K562 (cell line): ENCODE data around the gene PYY. TPM values are rescaled to one million over a fixed set of nuclear protein-coding genes. Genes with fewer than 3 reads are reported as not detected.

Experiments
- ATAC-seq: fragments of 200-7000 bp; cut with Tn5 transposase; 3 replicates; pipeline ENCODE4 v1.9.1; 2020; ENCODE audit warnings: moderate library complexity
- Bru-seq: library from RNA; stranded (reverse); fragments of 400-500 nt; gene quantifications from one replicate; lab custom pipeline; 2021; lab: Mats Ljungman, UMichigan
- BruChase-seq, 2 experiments: library from RNA; stranded (reverse); fragments of 400-500 nt; gene quantifications; one replicate each; lab custom pipeline; 2021; lab: Mats Ljungman, UMichigan
- BruUV-seq: library from RNA; stranded (reverse); fragments of 400-500 nt; replicated peaks from 2 replicates; lab custom pipeline; 2021; lab: Mats Ljungman, UMichigan
- CTCF ChIA-PET: fragments of 300-600 bp; formaldehyde crosslinking; extraction: SDS; loops from one replicate; lab custom pipeline; 2021; ENCODE audit warnings: low intra/inter-chr PET ratio; lab: Yijun Ruan, JAX
- POLR2A ChIA-PET: fragments of 300-600, 350-650 bp; sonication (Branson Sonifier 250); formaldehyde crosslinking; extraction: SDS; loops from one replicate; lab custom pipeline; 2021; ENCODE audit warnings: antibody characterized with exemption, inconsistent platforms; lab: Yijun Ruan, JAX
- DNase-seq, 4 experiments: peaks; one replicate each; pipeline versions ENCODE4 v3.0.0 to v3.0.0-alpha.2; 2011 to 2018; ENCODE audit warnings: low spot score in 3 of 4, mixed read lengths in 3 of 4; ENCODE audit errors: extremely low read depth in 1 of 4
- FAIRE-seq: peaks from 2 replicates; lab custom pipeline; 2011; peaks lifted over from hg19 to GRCh38; lab: Jason Lieb, UNC
- H2AFZ ChIP-seq: 2 replicates; pipeline ENCODE4 v1.6.0; 2011; ENCODE audit warnings: low read depth, low read length, control low read depth, inconsistent platforms
- H3K27ac ChIP-seq: fragments of 200-600 bp; 3 replicates; pipeline ENCODE4 v1.8.0; 2011; ENCODE audit warnings: low read depth, mild to moderate bottlenecking, control low read depth, inconsistent platforms, low read length, moderate library complexity, mixed read lengths; ENCODE audit errors: extremely low read depth
- H3K27me3 ChIP-seq, 2 experiments: fragments of 300-600 bp in 1 of 2; 2 replicates in 1 of 2; 3 replicates in 1 of 2; pipeline versions ENCODE4 v1.6.0 to v1.8.0; 2011; ENCODE audit warnings: inconsistent platforms in 2 of 2, low read length in 2 of 2, mild to moderate bottlenecking in 1 of 2, mixed read lengths in 1 of 2, moderate library complexity in 1 of 2; ENCODE audit not compliant: control insufficient read depth in 2 of 2, insufficient read depth in 2 of 2
- H3K36me3 ChIP-seq: fragments of 300-600 bp; 3 replicates; pipeline ENCODE4 v1.8.0; 2011; ENCODE audit warnings: mild to moderate bottlenecking, low read length, inconsistent platforms; ENCODE audit not compliant: control insufficient read depth, insufficient read depth
- H3K4me1 ChIP-seq, 2 experiments: fragments of 200-600 bp in 1 of 2; replicated peaks in 1 of 2; 2 replicates in 1 of 2; 3 replicates in 1 of 2; pipeline versions ENCODE4 v1.5.1 to v1.8.0; 2011; ENCODE audit warnings: inconsistent platforms in 2 of 2, low read length in 2 of 2, mild to moderate bottlenecking in 1 of 2, mixed read lengths in 1 of 2, moderate library complexity in 1 of 2; ENCODE audit not compliant: control insufficient read depth in 2 of 2, insufficient read depth in 2 of 2
- H3K4me2 ChIP-seq: 2 replicates; pipeline ENCODE4 v1.6.1; 2011; ENCODE audit warnings: low read length, control low read depth, inconsistent platforms, mixed read lengths; ENCODE audit not compliant: insufficient read depth
- H3K4me3 ChIP-seq: fragments of 200-600 bp; sonication (generic), shearing (Covaris generic); 2 replicates; pipeline ENCODE4 v1.5.1; 2016; ENCODE audit warnings: control low read depth, inconsistent platforms
- H3K79me2 ChIP-seq: fragments of 200-600 bp; 3 replicates; pipeline ENCODE4 v1.8.0; 2011; ENCODE audit warnings: low read length, inconsistent platforms; ENCODE audit not compliant: control insufficient read depth, insufficient read depth
- H3K9ac ChIP-seq, 2 experiments: 2 replicates each; pipeline versions ENCODE4 v1.6.0 to v1.6.1; 2011; ENCODE audit warnings: low read depth in 2 of 2, low read length in 2 of 2, control low read depth in 1 of 2, inconsistent platforms in 1 of 2, mild to moderate bottlenecking in 1 of 2, mixed read lengths in 1 of 2; ENCODE audit not compliant: insufficient read depth in 1 of 2
- H3K9me1 ChIP-seq: one replicate; pipeline ENCODE4 v1.6.0; 2011; ENCODE audit warnings: inconsistent platforms, mild to moderate bottlenecking, low read length, moderate library complexity; ENCODE audit not compliant: control insufficient read depth, insufficient read depth
- H3K9me3 ChIP-seq: replicated peaks from 2 replicates; pipeline ENCODE4 v1.5.1; 2011; ENCODE audit warnings: low read depth, low read length, inconsistent platforms; ENCODE audit not compliant: control insufficient read depth, insufficient read depth
- H4K20me1 ChIP-seq: replicated peaks from 2 replicates; pipeline ENCODE4 v1.6.1; 2011; ENCODE audit warnings: low read length, inconsistent platforms, mixed read lengths; ENCODE audit not compliant: control insufficient read depth, insufficient read depth
- ASH1L ChIP-seq: fragments of 450-650 bp; IDR thresholded peaks from 2 replicates; pipeline ENCODE4 v1.6.1; 2018; ENCODE audit warnings: borderline replicate concordance, mild to moderate bottlenecking, low read depth; ENCODE audit not compliant: partially characterized antibody
- CTBP1 ChIP-seq: fragments of 450-650 bp; IDR thresholded peaks from 2 replicates; pipeline ENCODE4 v1.6.1; 2016; ENCODE audit warnings: borderline replicate concordance
- HCFC1 ChIP-seq: IDR thresholded peaks from 2 replicates; pipeline ENCODE4 v1.6.1; 2012; ENCODE audit warnings: low read depth, low read length, improper control_type of control experiment
- LEF1 ChIP-seq: fragments of 450-650 bp; IDR thresholded peaks from 2 replicates; pipeline ENCODE4 v1.6.1; 2016; ENCODE audit warnings: mild to moderate bottlenecking
- TAF9B ChIP-seq: fragments of 450-650 bp; IDR thresholded peaks from 2 replicates; pipeline ENCODE4 v1.6.1; 2018; ENCODE audit warnings: mild to moderate bottlenecking; ENCODE audit not compliant: partially characterized antibody
- WGBS: fragments of 100-300 bp; shearing (Covaris generic); methylation state at CpG from one replicate; pipeline ENCODE4 v1.1.6; 2016; ENCODE audit warnings: low coverage, mixed read lengths; ENCODE audit not compliant: insufficient coverage; ENCODE audit errors: missing lambda C conversion rate; 5-methylcytosine and 5-hydroxymethylcytosine counted together
- in situ Hi-C: fragments of 300-500 bp; cut with MboI; formaldehyde crosslinking; loops from 4 replicates; pipeline ENCODE4 v1.15.0; 2018; ENCODE audit warnings: inconsistent platforms, mixed read lengths
- intact Hi-C: fragments of 100-400 bp; cut with micrococcal nuclease; formaldehyde crosslinking; loops from 2 replicates; pipeline ENCODE4 v1.14.2; 2022
- long read RNA-seq, 3 experiments: library from polyadenylated mRNA in 2 of 3; library from RNA in 1 of 3; unstranded in 2 of 3; stranded (forward) in 1 of 3; transcript quantifications; one replicate each; pipeline ENCODE4 v2.0.0, GENCODE V29; 2019 to 2022
- polyA minus RNA-seq, 3 experiments: library from RNA; depleted of rRNA, polyadenylated mRNA; stranded (reverse); fragments of >200 nt; gene quantifications; 2 replicates each; pipeline ENCODE4 v1.2.3, GENCODE V29; 2011
- polyA plus RNA-seq, 8 experiments: library from polyadenylated mRNA; depleted of rRNA in 4 of 8; stranded (reverse) in 5 of 8; unstranded in 3 of 8; fragments of >200 nt; fragmentation: Nextera tagmentation in 2 of 8; fragmentation: Illumina TruSeq in 1 of 8; extraction: Ambion mirVana in 2 of 8; extraction: Trizol in 1 of 8; gene quantifications; 2 replicates each; pipeline versions ENCODE4 v1.2.1 to v1.2.3, GENCODE V29; 2011 to 2014; ENCODE audit warnings: inconsistent platforms in 1 of 8, missing spikeins in 1 of 8
- total RNA-seq, 7 experiments: library from RNA; depleted of rRNA in 6 of 7; stranded (reverse); fragments of >200 nt in 6 of 7; fragmentation: Illumina TruSeq in 2 of 7; extraction: Trizol in 2 of 7; gene quantifications; 2 replicates each; pipeline versions ENCODE4 v1.2.1 to v1.2.3, GENCODE V29; 2011 to 2021; ENCODE audit warnings: low replicate concordance in 1 of 7
- TF ChIP-seq, protein P1 (sequence below): fragments of 450-650 bp; IDR thresholded peaks from 2 replicates; pipeline ENCODE4 v1.7.0; 2016; ENCODE audit warnings: borderline replicate concordance

Gene PYY
- total RNA-seq (2011; cell fraction: chromatin; rRNA removed; ENCODE audit: low replicate concordance), result not detected in 2 replicates
- not detected in 2 replicates for total RNA-seq (2011; cell fraction: nucleolus; rRNA removed)
- not detected in 2 replicates for total RNA-seq (2011; cell fraction: nucleoplasm; rRNA removed)
- total RNA-seq (2014; rRNA removed), result not detected in 2 replicates
- not detected in 2 replicates for total RNA-seq (2014; rRNA removed; fragmentation: Illumina TruSeq; extraction: Trizol)
- not detected in 2 replicates for total RNA-seq (2015; rRNA removed; fragmentation: Illumina TruSeq; extraction: Trizol)
- not detected in 2 replicates for total RNA-seq (2021)
- 0.09 TPM in 1 of 2 replicates, not detected in the other for polyA plus RNA-seq (2011; rRNA removed)
- polyA plus RNA-seq (2011; cell fraction: cytosol; rRNA removed), result 0.27 TPM in 1 of 2 replicates, not detected in the other
- 0.17 and 0.24 TPM in 2 replicates for polyA plus RNA-seq (2011; cell fraction: nucleus; rRNA removed)
- polyA plus RNA-seq (2012), result not detected in 2 replicates
- polyA plus RNA-seq (2014; fragmentation: Illumina TruSeq; extraction: Trizol), result not detected in 2 replicates
- not detected for polyA plus RNA-seq (2014; fragmentation: Nextera tagmentation; extraction: Ambion mirVana)
- not detected in 2 replicates for polyA plus RNA-seq (2014; rRNA removed)
- polyA minus RNA-seq (2011; rRNA and poly(A)+ RNA removed), result not detected in 2 replicates
- polyA minus RNA-seq (2011; cell fraction: cytosol; rRNA and poly(A)+ RNA removed), result not detected in 2 replicates
- polyA minus RNA-seq (2011; cell fraction: nucleus; rRNA and poly(A)+ RNA removed), result not detected in 2 replicates
- percentile 24 among the genes with signal in this experiment for Bru-seq, nascent RNA
- percentile 14 among the genes with signal in this experiment for BruChase-seq, experiment 1, labeled RNA remaining after a 2-hour chase
- percentile 19 among the genes with signal in this experiment for BruChase-seq, experiment 2, labeled RNA remaining after a 6-hour chase
- long read RNA-seq, experiment 1, partial matches to known transcripts, result 0 of 3 reads
- long read RNA-seq, experiment 1, other reads (novel, unspliced or antisense), result 3 of 3 reads
- long read RNA-seq, experiment 2, result 0 reads
- long read RNA-seq, experiment 3, result 0 reads

- H3K4me1 ChIP-seq, result peaks cover 0 to 16% of the 10 kb centered on the region in 2 experiments; a peak in 3 of 5 replicates
- CTCF ChIA-PET, result no interaction called here
- H3K4me2 ChIP-seq, result peak within 1 kb of the TSS; percentile 55
Measured at GRCh38 chr17:43953746-43954145, at the start of gene PYY. Gene PYY, minus strand, starts transcription at chr17:43953940. Its CDS starts 457 bp downstream, at chr17:43953483.

More at GRCh38 chr17:43953746-43954145, at the start of gene PYY:
- 35% methylated on average over 7 of the region's 11 CpGs for WGBS
- no peak for FAIRE-seq
- Histone ChIP-seq H4K20me1 (no peaks in the 10 kb centered on the region; the same call in none of the 2 replicates), H3K4me3 (no peak within 1 kb of the TSS), H3K79me2 (no peaks in the 10 kb centered on the region), H3K27me3 (peaks cover 33 to 72% of the 10 kb centered on the region in 2 experiments; a peak in 4 of 5 replicates), H3K9me1 (no peaks in the 10 kb centered on the region), H3K27ac (no peak within 1 kb of the TSS; the same call in 2 of the 3 replicates), H3K36me3 (no peaks in the 10 kb centered on the region), H3K9ac (peak within 1 kb of the TSS in 1 of 2 experiments; percentile 87; a peak in 2 of 4 replicates), H3K9me3 (no peaks in the 10 kb centered on the region), H2AFZ (peak within 1 kb of the TSS; percentile 77)
- TF ChIP-seq, protein P1, sequence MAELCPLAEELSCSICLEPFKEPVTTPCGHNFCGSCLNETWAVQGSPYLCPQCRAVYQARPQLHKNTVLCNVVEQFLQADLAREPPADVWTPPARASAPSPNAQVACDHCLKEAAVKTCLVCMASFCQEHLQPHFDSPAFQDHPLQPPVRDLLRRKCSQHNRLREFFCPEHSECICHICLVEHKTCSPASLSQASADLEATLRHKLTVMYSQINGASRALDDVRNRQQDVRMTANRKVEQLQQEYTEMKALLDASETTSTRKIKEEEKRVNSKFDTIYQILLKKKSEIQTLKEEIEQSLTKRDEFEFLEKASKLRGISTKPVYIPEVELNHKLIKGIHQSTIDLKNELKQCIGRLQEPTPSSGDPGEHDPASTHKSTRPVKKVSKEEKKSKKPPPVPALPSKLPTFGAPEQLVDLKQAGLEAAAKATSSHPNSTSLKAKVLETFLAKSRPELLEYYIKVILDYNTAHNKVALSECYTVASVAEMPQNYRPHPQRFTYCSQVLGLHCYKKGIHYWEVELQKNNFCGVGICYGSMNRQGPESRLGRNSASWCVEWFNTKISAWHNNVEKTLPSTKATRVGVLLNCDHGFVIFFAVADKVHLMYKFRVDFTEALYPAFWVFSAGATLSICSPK, result no peak
- TF ChIP-seq HCFC1 (no peak), CTBP1 (no peak), ASH1L (no peak), LEF1 (no peak), TAF9B (no peak)
- in situ Hi-C loops (no loop called here), intact Hi-C loops (no loop called here)
- POLR2A ChIA-PET, result interaction anchor here (0.6 to 1.3 kb wide), 3 partner anchors 13 to 50 kb away, joined by 3 to 6 read pairs (median 3); no protein-coding TSS in a partner anchor
- BruUV-seq, result no TSS peak
- DNase-seq, result no peak
- ATAC-seq, result no peak
